ENCODE data around the gene EN1.

EN1 gene

DNA sequence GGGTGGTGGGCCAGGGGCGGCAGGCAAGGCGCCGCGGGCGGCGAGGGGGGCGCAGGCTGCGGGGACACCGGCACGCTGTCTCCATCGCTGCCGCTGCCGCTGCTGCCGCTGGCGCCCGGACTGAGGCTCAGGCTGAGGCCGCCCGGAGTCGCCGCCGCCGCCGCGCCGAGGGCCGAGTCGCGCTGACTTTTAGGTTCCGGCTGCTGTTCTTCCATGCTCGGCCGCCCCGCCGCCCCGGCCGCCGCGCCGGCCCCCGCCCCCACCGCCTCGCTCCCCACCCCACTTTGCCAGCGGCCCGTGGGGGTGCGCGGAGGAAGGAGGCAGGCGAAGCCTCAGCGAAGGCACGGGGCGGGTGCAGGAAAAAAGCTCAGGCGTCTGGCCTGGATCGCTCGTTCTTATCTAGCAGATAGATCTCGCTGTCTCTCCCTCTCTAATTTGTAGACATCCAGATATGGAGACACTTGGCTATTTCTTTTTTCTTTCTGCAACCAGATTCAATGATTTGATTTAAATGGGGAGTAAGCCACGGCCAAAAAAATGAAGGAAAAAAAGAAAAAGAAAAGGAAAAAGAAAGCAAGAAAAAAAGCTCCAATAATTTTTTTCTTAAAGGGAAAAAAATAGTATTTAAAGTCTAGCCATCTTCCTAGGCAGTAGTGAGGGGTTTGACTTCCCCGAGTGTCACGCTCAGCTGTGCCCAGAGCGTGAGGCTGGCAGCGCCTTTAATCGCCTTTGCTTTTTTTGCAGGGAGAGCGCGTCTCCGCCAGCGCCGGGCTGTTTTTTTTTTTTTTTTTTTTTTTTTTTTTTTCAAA is at the start of gene EN1:
Gene EN1 (minus strand): TSS at position 696 of the 809 bp plus-strand sequence. CDS start 481 bp downstream, at position 215.
- CTCF ChIA-PET = interaction anchor here (0.7 to 1.6 kb wide), 12 partner anchors 8 to 626 kb away, joined by 3 to 10 read pairs (median 4); no protein-coding TSS in a partner anchor
- DNase-seq (ENCODE audit: low read depth, low spot score) = no peak
- H3K4me3 ChIP-seq (ENCODE audit: low read depth, low read length) = peak within 1 kb of the TSS; percentile 92
- TF ChIP-seq, protein P1, sequence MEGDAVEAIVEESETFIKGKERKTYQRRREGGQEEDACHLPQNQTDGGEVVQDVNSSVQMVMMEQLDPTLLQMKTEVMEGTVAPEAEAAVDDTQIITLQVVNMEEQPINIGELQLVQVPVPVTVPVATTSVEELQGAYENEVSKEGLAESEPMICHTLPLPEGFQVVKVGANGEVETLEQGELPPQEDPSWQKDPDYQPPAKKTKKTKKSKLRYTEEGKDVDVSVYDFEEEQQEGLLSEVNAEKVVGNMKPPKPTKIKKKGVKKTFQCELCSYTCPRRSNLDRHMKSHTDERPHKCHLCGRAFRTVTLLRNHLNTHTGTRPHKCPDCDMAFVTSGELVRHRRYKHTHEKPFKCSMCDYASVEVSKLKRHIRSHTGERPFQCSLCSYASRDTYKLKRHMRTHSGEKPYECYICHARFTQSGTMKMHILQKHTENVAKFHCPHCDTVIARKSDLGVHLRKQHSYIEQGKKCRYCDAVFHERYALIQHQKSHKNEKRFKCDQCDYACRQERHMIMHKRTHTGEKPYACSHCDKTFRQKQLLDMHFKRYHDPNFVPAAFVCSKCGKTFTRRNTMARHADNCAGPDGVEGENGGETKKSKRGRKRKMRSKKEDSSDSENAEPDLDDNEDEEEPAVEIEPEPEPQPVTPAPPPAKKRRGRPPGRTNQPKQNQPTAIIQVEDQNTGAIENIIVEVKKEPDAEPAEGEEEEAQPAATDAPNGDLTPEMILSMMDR (IDR thresholded peaks at IDR 0.05; ENCODE audit: insufficient read depth, low read length, missing control alignments) = no peak
- POLR2A ChIA-PET = interaction anchor here (1.1 to 2.0 kb wide), 5 partner anchors 10 to 205 kb away, joined by 3 to 14 read pairs (median 3); no protein-coding TSS in a partner anchor

- CTCF ChIA-PET = interaction anchor here (2.8 kb wide), 1 partner anchor 11 kb away, joined by 12 read pairs; no protein-coding TSS in a partner anchor
- DNase-seq (ENCODE audit: low read depth, low spot score) = no peak
- no peak overlapping the region for H3K4me3 ChIP-seq (ENCODE audit: low read depth, low read length)
- TF ChIP-seq, protein P1 (IDR thresholded peaks at IDR 0.05; ENCODE audit: insufficient read depth, low read length, missing control alignments) = no peak
- POLR2A ChIA-PET = no interaction called here
Observed at GRCh38 chr2:118893100-118893499, 45.7 kb upstream of the EN1 start.

DNA sequence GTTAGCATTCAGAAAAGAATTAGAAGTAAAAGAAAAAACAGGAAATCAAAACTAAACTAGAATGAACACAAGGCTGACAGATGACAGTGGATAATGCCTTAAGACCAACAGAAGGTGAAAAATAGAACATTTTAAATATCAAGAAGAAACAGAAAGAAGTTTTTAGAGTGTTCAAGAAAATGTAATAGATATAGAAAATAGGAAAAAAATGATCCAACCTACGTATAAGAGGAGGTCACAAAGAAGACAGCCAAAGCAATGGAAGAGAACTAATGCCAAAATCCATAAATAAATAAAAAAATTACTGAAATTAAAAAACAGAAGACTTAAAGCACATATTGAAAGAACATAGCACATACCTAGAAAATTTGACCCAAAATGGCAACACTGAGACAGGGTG is 42.5 kb upstream of the EN1 start:
- DNase-seq (ENCODE audit: low read depth, low spot score) = no peak
- ChIA-PET CTCF (interaction anchor here (4.4 kb wide), 1 partner anchor 8 kb away, joined by 25 read pairs; no protein-coding TSS in a partner anchor), POLR2A (no interaction called here)
- TF ChIP-seq, protein P1 (IDR thresholded peaks at IDR 0.05; ENCODE audit: insufficient read depth, low read length, missing control alignments) = no peak
- H3K4me3 ChIP-seq (ENCODE audit: low read depth, low read length) = no peak overlapping the region

GRCh38 chr2:118883792-118884191 is 36.3 kb upstream of the EN1 start:
- CTCF ChIA-PET = interaction anchor here (1.3 to 6.2 kb wide), 6 partner anchors 7 to 434 kb away, joined by 3 to 91 read pairs (median 14); no protein-coding TSS in a partner anchor

DNA sequence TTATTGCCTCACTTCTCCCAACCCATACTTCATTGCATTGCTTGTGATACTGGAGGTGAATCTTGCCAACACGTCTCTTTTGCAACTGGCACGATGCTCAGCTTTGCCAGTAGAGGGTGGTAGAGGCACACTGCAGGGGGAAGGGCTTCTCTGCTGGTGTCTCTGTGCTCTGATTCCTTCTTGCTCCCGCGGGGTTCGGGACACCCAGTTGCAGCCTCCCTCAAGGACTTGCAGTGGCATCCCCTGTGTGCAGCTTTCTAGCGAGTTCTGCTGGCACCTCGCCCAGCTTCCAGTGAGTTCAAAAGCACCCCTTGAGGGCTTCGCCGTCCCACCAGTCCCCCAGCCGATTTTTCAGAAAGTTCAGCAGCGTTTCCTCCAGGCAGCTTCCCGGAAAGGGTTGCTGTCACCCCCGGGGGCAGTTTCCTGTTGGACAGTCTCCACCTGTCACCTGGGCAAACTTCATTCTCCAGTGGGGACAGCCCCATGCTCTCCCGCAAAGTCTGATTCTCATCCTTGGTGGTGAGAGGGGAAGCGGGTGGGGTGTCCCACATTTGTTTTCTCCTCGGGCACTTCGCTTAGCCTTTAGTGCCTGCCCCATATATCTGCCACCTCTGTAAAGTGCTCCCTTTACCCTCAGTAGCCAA is 35.4 kb upstream of the EN1 start:
- POLR2A ChIA-PET = no interaction called here
- CTCF ChIA-PET = interaction anchor here (0.7 to 6.2 kb wide), 31 partner anchors 8 to 942 kb away, joined by 3 to 91 read pairs (median 4); no protein-coding TSS in a partner anchor
- H3K4me3 ChIP-seq (ENCODE audit: low read depth, low read length) = peak overlapping the region; percentile 51
- peak; percentile 5 for DNase-seq (ENCODE audit: low read depth, low spot score)
- TF ChIP-seq, protein P1 (IDR thresholded peaks at IDR 0.05; ENCODE audit: insufficient read depth, low read length, missing control alignments) = peak; percentile 98

More at GRCh38 chr2:118883792-118884191, 36.3 kb upstream of the EN1 start:
- TF ChIP-seq, protein P1 (IDR thresholded peaks at IDR 0.05; ENCODE audit: insufficient read depth, low read length, missing control alignments) = no peak
- H3K4me3 ChIP-seq (ENCODE audit: low read depth, low read length) = no peak overlapping the region
- POLR2A ChIA-PET = no interaction called here
- no peak for DNase-seq (ENCODE audit: low read depth, low spot score)
